ENCODE measurements around the gene RXFP1.

DNA sequence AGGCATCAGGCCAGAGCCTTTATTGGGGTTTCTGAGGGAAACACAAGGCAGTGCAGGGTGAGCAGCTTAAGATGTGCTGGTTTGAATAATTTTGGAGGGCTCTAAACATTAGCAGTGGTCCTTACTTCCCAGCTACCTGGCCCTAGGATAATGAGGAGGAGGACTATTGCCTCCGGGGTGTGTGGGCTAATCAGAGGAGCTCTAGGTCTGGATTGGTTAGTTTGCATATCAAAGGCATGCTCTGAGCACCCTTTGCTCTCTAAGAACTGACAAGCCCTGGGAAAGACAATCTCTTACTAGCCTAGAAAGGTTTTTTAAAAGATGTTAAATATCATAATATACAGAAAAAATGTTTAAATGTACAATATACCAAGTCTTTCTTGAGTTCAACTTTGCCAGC, 58.4 kb downstream of the RXFP1 start:
- TF ChIP-seq EZH2 (IDR thresholded peaks at IDR 0.05; ENCODE audit: borderline replicate concordance, low read depth, low read length, poor library complexity, severe bottlenecking), result no peak
- no peak for TF ChIP-seq CTCF (conservative IDR thresholded peaks at IDR 0.05; ENCODE audit: low read depth, low read length)
